HEK293 (cell line): ENCODE data around the gene GIMD1.

Source experiments
- CTCF ChIA-PET: fragments of 350-600 bp; formaldehyde crosslinking; extraction: SDS; loops from one replicate; lab custom pipeline; 2021; ENCODE audit warnings: antibody characterized with exemption; lab: Yijun Ruan, JAX
- POLR2A ChIA-PET: fragments of 300-600 bp; formaldehyde crosslinking; extraction: SDS; loops from one replicate; lab custom pipeline; 2020; ENCODE audit warnings: antibody characterized with exemption, inconsistent platforms; lab: Yijun Ruan, JAX
- H3K27ac ChIP-seq: fragments of 200-500 bp; sonication (Bioruptor generic); 2 replicates; pipeline ENCODE4 v1.5.1; 2014; ENCODE audit warnings: low read depth, low read length, control low read depth, inconsistent platforms; ENCODE audit errors: extremely low read depth
- H3K36me3 ChIP-seq, 2 experiments: fragments of 200-500 bp in 1 of 2; sonication (Bioruptor generic) in 1 of 2; 1 replicate in 1 of 2; 2 replicates in 1 of 2; pipeline ENCODE4 v1.5.1; 2014 to 2017; ENCODE audit warnings: inconsistent platforms in 2 of 2, low read length in 2 of 2; ENCODE audit not compliant: control insufficient read depth in 2 of 2, insufficient read depth in 1 of 2
- H3K4me1 ChIP-seq: fragments of 200-500 bp; sonication (Bioruptor generic); 2 replicates; pipeline ENCODE4 v1.5.1; 2014; ENCODE audit warnings: mild to moderate bottlenecking, low read length, inconsistent platforms; ENCODE audit not compliant: control insufficient read depth, insufficient read depth
- H3K4me3 ChIP-seq: 2 replicates; pipeline ENCODE4 v1.5.1; 2011; ENCODE audit warnings: low read depth, mild to moderate bottlenecking, control low read depth, low read length, moderate library complexity
- H3K9me3 ChIP-seq: fragments of 200-500 bp; sonication (Bioruptor generic); 2 replicates; pipeline ENCODE4 v1.5.1; 2014; ENCODE audit warnings: low read depth, low read length, inconsistent platforms; ENCODE audit not compliant: control insufficient read depth, insufficient read depth
- IKZF3 ChIP-seq: fragments of 450-650 bp; IDR thresholded peaks from 2 replicates; pipeline ENCODE4 v1.5.0; 2018; ENCODE audit warnings: missing biosample characterization, mild to moderate bottlenecking, missing genetic modification characterization, moderate library complexity
- ZBTB21 ChIP-seq: fragments of 450-650 bp; formaldehyde crosslinking; IDR thresholded peaks from 2 replicates; pipeline ENCODE4 v1.5.1; 2017; ENCODE audit warnings: missing biosample characterization, missing genetic modification characterization
- ZBTB8A ChIP-seq: fragments of 450-650 bp; formaldehyde crosslinking; IDR thresholded peaks from 2 replicates; pipeline ENCODE4 v1.5.1; 2016; ENCODE audit warnings: missing biosample characterization, missing genetic modification characterization
- ZFP37 ChIP-seq: fragments of 450-650 bp; formaldehyde crosslinking; IDR thresholded peaks from 2 replicates; pipeline ENCODE4 v1.5.1; 2016; ENCODE audit warnings: missing biosample characterization, missing genetic modification characterization
- ZNF114 ChIP-seq: fragments of 450-650 bp; formaldehyde crosslinking; IDR thresholded peaks from 2 replicates; pipeline ENCODE4 v1.5.0; 2017; ENCODE audit warnings: missing biosample characterization, missing genetic modification characterization
- ZNF140 ChIP-seq: fragments of 450-650 bp; formaldehyde crosslinking; IDR thresholded peaks from 2 replicates; pipeline ENCODE4 v1.5.1; 2016; ENCODE audit warnings: missing biosample characterization, missing genetic modification characterization
- ZNF157 ChIP-seq: fragments of 450-650 bp; formaldehyde crosslinking; IDR thresholded peaks from 2 replicates; pipeline ENCODE4 v1.5.1; 2016; ENCODE audit warnings: missing biosample characterization, missing genetic modification characterization
- ZNF169 ChIP-seq: fragments of 450-650 bp; formaldehyde crosslinking; IDR thresholded peaks from 2 replicates; pipeline ENCODE4 v1.5.1; 2016; ENCODE audit warnings: missing biosample characterization, missing genetic modification characterization
- ZNF214 ChIP-seq: fragments of 450-650 bp; formaldehyde crosslinking; IDR thresholded peaks from 2 replicates; pipeline ENCODE4 v1.5.1; 2017; ENCODE audit warnings: missing biosample characterization, mild to moderate bottlenecking, missing genetic modification characterization, borderline replicate concordance
- ZNF350 ChIP-seq: fragments of 450-650 bp; formaldehyde crosslinking; IDR thresholded peaks from 2 replicates; pipeline ENCODE4 v1.5.0; 2017; ENCODE audit warnings: missing biosample characterization, mild to moderate bottlenecking, missing genetic modification characterization
- ZNF366 ChIP-seq: fragments of 450-650 bp; formaldehyde crosslinking; conservative IDR thresholded peaks from 2 replicates; pipeline ENCODE4 v1.5.1; 2016; ENCODE audit warnings: missing biosample characterization, missing genetic modification characterization
- ZNF501 ChIP-seq: fragments of 450-650 bp; formaldehyde crosslinking; IDR thresholded peaks from 2 replicates; pipeline ENCODE4 v1.5.1; 2016; ENCODE audit warnings: missing biosample characterization, missing genetic modification characterization
- ZNF660 ChIP-seq: fragments of 450-650 bp; IDR thresholded peaks from 2 replicates; pipeline ENCODE4 v1.5.1; 2018; ENCODE audit warnings: missing biosample characterization, mild to moderate bottlenecking, missing genetic modification characterization
- ZSCAN30 ChIP-seq: fragments of 450-650 bp; IDR thresholded peaks from 2 replicates; pipeline ENCODE4 v1.5.1; 2018; ENCODE audit warnings: missing biosample characterization, mild to moderate bottlenecking, missing genetic modification characterization, moderate library complexity
- TF ChIP-seq, protein P1 (sequence below): fragments of 450-650 bp; formaldehyde crosslinking; IDR thresholded peaks from 2 replicates; pipeline ENCODE4 v1.5.1; 2016; ENCODE audit warnings: missing biosample characterization, missing genetic modification characterization
- TF ChIP-seq, protein P2 (sequence below): fragments of 450-650 bp; formaldehyde crosslinking; IDR thresholded peaks from 2 replicates; pipeline ENCODE4 v1.5.0; 2017; ENCODE audit warnings: missing biosample characterization, missing genetic modification characterization, borderline replicate concordance
- TF ChIP-seq, protein P3 (sequence below): fragments of 450-650 bp; formaldehyde crosslinking; IDR thresholded peaks from 2 replicates; pipeline ENCODE4 v1.5.1; 2016; ENCODE audit warnings: missing biosample characterization, missing genetic modification characterization
- TF ChIP-seq, protein P4 (sequence below): fragments of 450-650 bp; formaldehyde crosslinking; IDR thresholded peaks from 2 replicates; pipeline ENCODE4 v1.5.1; 2016; ENCODE audit warnings: missing biosample characterization, missing genetic modification characterization
- TF ChIP-seq, protein P5 (sequence below): fragments of 450-650 bp; formaldehyde crosslinking; IDR thresholded peaks from 2 replicates; pipeline ENCODE4 v1.5.1; 2016; ENCODE audit warnings: missing biosample characterization, missing genetic modification characterization

GIMD1 gene

DNA sequence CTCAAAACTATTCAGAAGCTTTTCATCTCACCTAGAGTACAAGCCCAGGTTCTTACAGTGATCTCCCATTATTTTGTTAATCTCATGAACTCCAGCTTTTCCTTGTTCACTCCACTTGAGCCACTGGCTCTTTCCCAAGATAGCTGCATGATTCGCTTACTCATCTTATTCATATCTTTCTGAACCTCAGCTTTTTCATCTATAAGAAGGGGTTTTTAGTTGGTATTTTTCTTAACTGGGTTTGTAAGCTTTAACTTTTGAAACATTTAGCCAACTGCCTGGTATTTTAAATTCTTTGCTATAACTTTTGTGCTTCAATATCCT is 24.0 kb downstream of the GIMD1 start (continued):
- no peak for TF ChIP-seq ZSCAN30 (tag by site-specific recombination)
- TF ChIP-seq ZNF501 (tag by site-specific recombination), result no peak
- TF ChIP-seq, protein P1, sequence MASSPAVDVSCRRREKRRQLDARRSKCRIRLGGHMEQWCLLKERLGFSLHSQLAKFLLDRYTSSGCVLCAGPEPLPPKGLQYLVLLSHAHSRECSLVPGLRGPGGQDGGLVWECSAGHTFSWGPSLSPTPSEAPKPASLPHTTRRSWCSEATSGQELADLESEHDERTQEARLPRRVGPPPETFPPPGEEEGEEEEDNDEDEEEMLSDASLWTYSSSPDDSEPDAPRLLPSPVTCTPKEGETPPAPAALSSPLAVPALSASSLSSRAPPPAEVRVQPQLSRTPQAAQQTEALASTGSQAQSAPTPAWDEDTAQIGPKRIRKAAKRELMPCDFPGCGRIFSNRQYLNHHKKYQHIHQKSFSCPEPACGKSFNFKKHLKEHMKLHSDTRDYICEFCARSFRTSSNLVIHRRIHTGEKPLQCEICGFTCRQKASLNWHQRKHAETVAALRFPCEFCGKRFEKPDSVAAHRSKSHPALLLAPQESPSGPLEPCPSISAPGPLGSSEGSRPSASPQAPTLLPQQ, result no peak
- TF ChIP-seq, protein P2, sequence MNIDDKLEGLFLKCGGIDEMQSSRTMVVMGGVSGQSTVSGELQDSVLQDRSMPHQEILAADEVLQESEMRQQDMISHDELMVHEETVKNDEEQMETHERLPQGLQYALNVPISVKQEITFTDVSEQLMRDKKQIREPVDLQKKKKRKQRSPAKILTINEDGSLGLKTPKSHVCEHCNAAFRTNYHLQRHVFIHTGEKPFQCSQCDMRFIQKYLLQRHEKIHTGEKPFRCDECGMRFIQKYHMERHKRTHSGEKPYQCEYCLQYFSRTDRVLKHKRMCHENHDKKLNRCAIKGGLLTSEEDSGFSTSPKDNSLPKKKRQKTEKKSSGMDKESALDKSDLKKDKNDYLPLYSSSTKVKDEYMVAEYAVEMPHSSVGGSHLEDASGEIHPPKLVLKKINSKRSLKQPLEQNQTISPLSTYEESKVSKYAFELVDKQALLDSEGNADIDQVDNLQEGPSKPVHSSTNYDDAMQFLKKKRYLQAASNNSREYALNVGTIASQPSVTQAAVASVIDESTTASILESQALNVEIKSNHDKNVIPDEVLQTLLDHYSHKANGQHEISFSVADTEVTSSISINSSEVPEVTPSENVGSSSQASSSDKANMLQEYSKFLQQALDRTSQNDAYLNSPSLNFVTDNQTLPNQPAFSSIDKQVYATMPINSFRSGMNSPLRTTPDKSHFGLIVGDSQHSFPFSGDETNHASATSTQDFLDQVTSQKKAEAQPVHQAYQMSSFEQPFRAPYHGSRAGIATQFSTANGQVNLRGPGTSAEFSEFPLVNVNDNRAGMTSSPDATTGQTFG (tag by site-specific recombination), result no peak
- TF ChIP-seq, protein P3, sequence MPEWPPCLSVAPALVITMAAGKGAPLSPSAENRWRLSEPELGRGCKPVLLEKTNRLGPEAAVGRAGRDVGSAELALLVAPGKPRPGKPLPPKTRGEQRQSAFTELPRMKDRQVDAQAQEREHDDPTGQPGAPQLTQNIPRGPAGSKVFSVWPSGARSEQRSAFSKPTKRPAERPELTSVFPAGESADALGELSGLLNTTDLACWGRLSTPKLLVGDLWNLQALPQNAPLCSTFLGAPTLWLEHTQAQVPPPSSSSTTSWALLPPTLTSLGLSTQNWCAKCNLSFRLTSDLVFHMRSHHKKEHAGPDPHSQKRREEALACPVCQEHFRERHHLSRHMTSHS, result no peak
- TF ChIP-seq, protein P4, sequence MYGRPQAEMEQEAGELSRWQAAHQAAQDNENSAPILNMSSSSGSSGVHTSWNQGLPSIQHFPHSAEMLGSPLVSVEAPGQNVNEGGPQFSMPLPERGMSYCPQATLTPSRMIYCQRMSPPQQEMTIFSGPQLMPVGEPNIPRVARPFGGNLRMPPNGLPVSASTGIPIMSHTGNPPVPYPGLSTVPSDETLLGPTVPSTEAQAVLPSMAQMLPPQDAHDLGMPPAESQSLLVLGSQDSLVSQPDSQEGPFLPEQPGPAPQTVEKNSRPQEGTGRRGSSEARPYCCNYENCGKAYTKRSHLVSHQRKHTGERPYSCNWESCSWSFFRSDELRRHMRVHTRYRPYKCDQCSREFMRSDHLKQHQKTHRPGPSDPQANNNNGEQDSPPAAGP (tag by site-specific recombination), result no peak
- TF ChIP-seq ZNF169 (tag by site-specific recombination), result no peak
- TF ChIP-seq ZNF114 (tag by site-specific recombination), result no peak
- TF ChIP-seq ZNF214, result no peak
- no peak for TF ChIP-seq ZNF157
- TF ChIP-seq, protein P5, sequence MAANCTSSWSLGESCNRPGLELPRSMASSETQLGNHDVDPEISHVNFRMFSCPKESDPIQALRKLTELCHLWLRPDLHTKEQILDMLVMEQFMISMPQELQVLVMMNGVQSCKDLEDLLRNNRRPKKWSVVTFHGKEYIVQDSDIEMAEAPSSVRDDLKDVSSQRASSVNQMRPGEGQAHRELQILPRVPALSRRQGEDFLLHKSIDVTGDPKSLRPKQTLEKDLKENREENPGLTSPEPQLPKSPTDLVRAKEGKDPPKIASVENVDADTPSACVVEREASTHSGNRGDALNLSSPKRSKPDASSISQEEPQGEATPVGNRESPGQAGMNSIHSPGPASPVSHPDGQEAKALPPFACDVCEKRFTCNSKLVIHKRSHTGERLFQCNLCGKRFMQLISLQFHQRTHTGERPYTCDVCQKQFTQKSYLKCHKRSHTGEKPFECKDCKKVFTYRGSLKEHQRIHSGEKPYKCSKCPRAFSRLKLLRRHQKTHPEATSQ (tag by site-specific recombination), result no peak
- TF ChIP-seq ZNF660, result no peak

DNA sequence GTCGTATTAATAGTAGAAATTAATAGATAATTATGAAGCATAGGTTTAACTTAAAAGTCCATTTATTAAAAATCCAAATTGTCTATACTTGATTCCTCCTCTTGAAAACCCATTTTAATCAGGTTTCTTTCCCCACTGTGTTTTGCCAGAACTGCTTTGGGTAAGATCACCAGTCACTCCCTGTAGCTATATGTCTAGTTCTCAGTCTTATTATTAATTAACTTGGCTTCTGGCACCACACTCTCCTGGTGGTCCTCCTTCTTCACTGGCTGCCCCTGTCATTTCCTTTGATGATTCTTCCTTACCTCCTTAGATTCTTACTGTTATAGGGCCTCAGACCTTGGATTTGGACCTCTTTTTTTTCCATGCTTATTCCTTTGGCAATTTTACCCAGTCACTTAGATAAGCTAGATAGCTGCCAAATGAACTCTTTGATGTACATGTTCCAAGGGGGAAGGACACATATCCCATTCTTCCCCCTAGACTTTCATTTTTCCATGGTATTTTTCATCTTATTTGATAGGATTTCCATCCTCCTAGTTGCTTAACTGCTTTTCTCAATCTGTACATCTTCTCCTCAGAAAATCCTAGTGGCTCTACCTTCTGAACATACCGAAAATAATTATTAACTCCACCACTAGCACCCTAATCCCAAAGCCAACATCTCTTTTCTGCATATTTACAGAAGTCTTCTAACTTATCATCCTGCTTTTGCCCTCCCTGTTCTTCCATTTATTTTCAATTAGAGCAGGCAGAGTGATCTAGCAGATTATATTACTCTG is 24.5 kb downstream of the GIMD1 start:
- peaks cover 3 to 26% of the 10 kb centered on the region in 2 experiments; a peak in 2 of 3 replicates for H3K36me3 ChIP-seq
- POLR2A ChIA-PET, result no interaction called here

DNA sequence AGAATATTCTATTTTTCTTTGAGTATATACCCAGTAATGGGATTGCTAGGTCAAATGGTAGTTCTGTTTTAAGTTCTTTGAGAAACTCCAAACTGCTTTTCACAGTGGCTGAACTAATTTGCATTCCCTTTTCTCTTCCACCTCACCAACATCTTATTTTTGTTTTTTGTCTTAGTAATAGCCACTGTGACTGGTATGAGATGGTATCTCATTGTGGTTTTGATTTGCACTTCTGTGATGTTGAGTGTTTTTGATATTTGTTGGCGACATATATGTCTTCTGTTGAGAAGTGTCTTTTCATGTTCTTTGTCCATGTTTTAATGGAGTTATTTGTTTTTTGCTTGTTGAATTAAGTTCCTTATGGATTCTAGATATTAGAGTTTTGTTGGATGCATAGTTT is 27.8 kb downstream of the GIMD1 start:
- H3K4me3 ChIP-seq, result no peak overlapping the region
- no peak for TF ChIP-seq ZNF366
- TF ChIP-seq ZBTB21 (tag by site-specific recombination), result no peak
- no peak for TF ChIP-seq ZNF214
- TF ChIP-seq, all 188 proteins: peak for 0
- ChIA-PET POLR2A (no interaction called here), CTCF (no interaction called here)
- H3K36me3 ChIP-seq, result peaks cover 0 to 45% of the 10 kb centered on the region in 2 experiments; a peak in 2 of 3 replicates
- H3K9me3 ChIP-seq, result no peaks in the 10 kb centered on the region
- H3K4me1 ChIP-seq, result no peaks in the 10 kb centered on the region
- H3K27ac ChIP-seq, result no peak overlapping the region

More for the DNA sequence above, 24.5 kb downstream of the GIMD1 start:
- CTCF ChIA-PET, result interaction anchor here (0.5 kb wide), 1 partner anchor 15 kb away, joined by 6 read pairs; no protein-coding TSS in a partner anchor
- no peaks in the 10 kb centered on the region for H3K4me1 ChIP-seq
- TF ChIP-seq ZNF350 (no peak), ZBTB8A (no peak), ZNF140 (tag by site-specific recombination) (no peak), IKZF3 (tag by site-specific recombination) (no peak), ZFP37 (no peak)
- H3K27ac ChIP-seq, result no peak overlapping the region
- no peak overlapping the region for H3K4me3 ChIP-seq
- H3K9me3 ChIP-seq, result no peaks in the 10 kb centered on the region
